Measurements from ENCODE around the gene KAZN.

The KAZN gene

GRCh38 chr1:14624941-14625340 lies 26.5 kb downstream of the KAZN start:
- TF ChIP-seq CEBPB (IDR thresholded peaks at IDR 0.05) = no peak
- no peak for TF ChIP-seq USF1 (IDR thresholded peaks at IDR 0.05)
- no peak for TF ChIP-seq CREB1 (IDR thresholded peaks at IDR 0.05; ENCODE audit: low read depth)
- no peak for TF ChIP-seq YY1 (IDR thresholded peaks at IDR 0.05; ENCODE audit: low read depth)

GRCh38 chr1:14625572-14625971 lies 27.1 kb downstream of the KAZN start:
- TF ChIP-seq EP300 (IDR thresholded peaks at IDR 0.05; ENCODE audit: borderline replicate concordance) (no peak), FOXM1 (IDR thresholded peaks at IDR 0.05; ENCODE audit: borderline replicate concordance, low read depth) (no peak), RAD21 (IDR thresholded peaks at IDR 0.05; ENCODE audit: low read depth) (no peak), YY1 (IDR thresholded peaks at IDR 0.05; ENCODE audit: low read depth) (no peak), MAX (IDR thresholded peaks at IDR 0.05) (no peak), CEBPB (IDR thresholded peaks at IDR 0.05) (no peak), REST (IDR thresholded peaks at IDR 0.05; ENCODE audit: low read depth) (no peak), EGR1 (IDR thresholded peaks at IDR 0.05) (no peak), USF1 (IDR thresholded peaks at IDR 0.05) (no peak), ZBTB7A (IDR thresholded peaks at IDR 0.05; ENCODE audit: low read depth) (no peak), CREB1 (IDR thresholded peaks at IDR 0.05; ENCODE audit: low read depth) (no peak), NFIC (IDR thresholded peaks at IDR 0.05) (no peak), TAF1 (IDR thresholded peaks at IDR 0.05; ENCODE audit: low read depth) (no peak), TCF12 (IDR thresholded peaks at IDR 0.05; ENCODE audit: low read depth) (no peak), TEAD4 (IDR thresholded peaks at IDR 0.05) (no peak)

- no peak for TF ChIP-seq YY1 (IDR thresholded peaks at IDR 0.05; ENCODE audit: low read depth)
- no peak for TF ChIP-seq USF1 (IDR thresholded peaks at IDR 0.05)
- TF ChIP-seq FOXM1 (IDR thresholded peaks at IDR 0.05; ENCODE audit: borderline replicate concordance, low read depth) = no peak
- TF ChIP-seq EGR1 (IDR thresholded peaks at IDR 0.05) = no peak
- no peak for TF ChIP-seq REST (IDR thresholded peaks at IDR 0.05; ENCODE audit: low read depth)
- no peak for TF ChIP-seq ZBTB7A (IDR thresholded peaks at IDR 0.05; ENCODE audit: low read depth)
- no peak for TF ChIP-seq CEBPB (IDR thresholded peaks at IDR 0.05)
- no peak for TF ChIP-seq EP300 (IDR thresholded peaks at IDR 0.05; ENCODE audit: borderline replicate concordance)
- no peak for TF ChIP-seq RAD21 (IDR thresholded peaks at IDR 0.05; ENCODE audit: low read depth)
Measured at GRCh38 chr1:14625996-14626395, 27.5 kb downstream of the KAZN start.

GRCh38 chr1:14626869-14627607 lies 28.6 kb downstream of the KAZN start:
- TF ChIP-seq CEBPB (IDR thresholded peaks at IDR 0.05) = no peak
- no peak for TF ChIP-seq REST (IDR thresholded peaks at IDR 0.05; ENCODE audit: low read depth)
- no peak for TF ChIP-seq TCF12 (IDR thresholded peaks at IDR 0.05; ENCODE audit: low read depth)
- TF ChIP-seq ZBTB7A (IDR thresholded peaks at IDR 0.05; ENCODE audit: low read depth) = no peak
- no peak for TF ChIP-seq MAX (IDR thresholded peaks at IDR 0.05)
- TF ChIP-seq EGR1 (IDR thresholded peaks at IDR 0.05) = no peak
- TF ChIP-seq TEAD4 (IDR thresholded peaks at IDR 0.05) = no peak
- TF ChIP-seq CREB1 (IDR thresholded peaks at IDR 0.05; ENCODE audit: low read depth) = no peak
- no peak for TF ChIP-seq EP300 (IDR thresholded peaks at IDR 0.05; ENCODE audit: borderline replicate concordance)
- no peak for TF ChIP-seq NFIC (IDR thresholded peaks at IDR 0.05)
- no peak for TF ChIP-seq RAD21 (IDR thresholded peaks at IDR 0.05; ENCODE audit: low read depth)
- TF ChIP-seq YY1 (IDR thresholded peaks at IDR 0.05; ENCODE audit: low read depth) = no peak
- no peak for TF ChIP-seq TAF1 (IDR thresholded peaks at IDR 0.05; ENCODE audit: low read depth)
